BJ (cell line): Measurements from ENCODE around the gene EEF1G. TPM values are rescaled to one million over a fixed set of nuclear protein-coding genes. Genes with fewer than 3 reads are reported as not detected.
"Not testable (repeated sequence)": the region's sequence is repeated elsewhere in the genome, so short reads cannot be mapped to it uniquely, and the experiment has no call there.

ENCODE experiments used
- CTCF ChIA-PET: fragments of 350-600 bp; formaldehyde crosslinking; extraction: SDS; loops from one replicate; lab custom pipeline; 2021; ENCODE audit warnings: antibody characterized with exemption, inconsistent platforms; lab: Yijun Ruan, JAX
- POLR2A ChIA-PET: fragments of 300-600 bp; sonication (Branson Sonifier 250); formaldehyde crosslinking; extraction: SDS; loops from one replicate; lab custom pipeline; 2021; ENCODE audit warnings: antibody characterized with exemption; lab: Charles Lee
- DNase-seq: peaks from one replicate; pipeline ENCODE4 v3.0.0-alpha.2; 2011; ENCODE audit warnings: low read depth
- H3K27me3 ChIP-seq: 2 replicates; pipeline ENCODE4 v1.6.0; 2011; ENCODE audit warnings: low read length; ENCODE audit not compliant: control insufficient read depth, insufficient read depth
- H3K36me3 ChIP-seq: 2 replicates; pipeline ENCODE4 v1.5.1; 2011; ENCODE audit warnings: low read length; ENCODE audit not compliant: control insufficient read depth, insufficient read depth
- H3K4me3 ChIP-seq: 2 replicates; pipeline ENCODE4 v1.5.1; 2011; ENCODE audit warnings: low read depth, mild to moderate bottlenecking, control low read depth, low read length
- polyA plus RNA-seq: library from polyadenylated mRNA; depleted of rRNA; stranded (reverse); fragments of >200 nt; gene quantifications from 2 replicates; pipeline ENCODE4 v1.2.3, GENCODE V29; 2011
- TF ChIP-seq, protein P1 (sequence below): IDR thresholded peaks from 2 replicates; pipeline ENCODE4 v1.5.1; 2011; ENCODE audit warnings: low read depth, mild to moderate bottlenecking, control low read depth, inconsistent platforms, low read length, moderate library complexity; ENCODE audit not compliant: insufficient read depth

EEF1G gene
- polyA plus RNA-seq, 1 experiment = 2,459 TPM

DNA sequence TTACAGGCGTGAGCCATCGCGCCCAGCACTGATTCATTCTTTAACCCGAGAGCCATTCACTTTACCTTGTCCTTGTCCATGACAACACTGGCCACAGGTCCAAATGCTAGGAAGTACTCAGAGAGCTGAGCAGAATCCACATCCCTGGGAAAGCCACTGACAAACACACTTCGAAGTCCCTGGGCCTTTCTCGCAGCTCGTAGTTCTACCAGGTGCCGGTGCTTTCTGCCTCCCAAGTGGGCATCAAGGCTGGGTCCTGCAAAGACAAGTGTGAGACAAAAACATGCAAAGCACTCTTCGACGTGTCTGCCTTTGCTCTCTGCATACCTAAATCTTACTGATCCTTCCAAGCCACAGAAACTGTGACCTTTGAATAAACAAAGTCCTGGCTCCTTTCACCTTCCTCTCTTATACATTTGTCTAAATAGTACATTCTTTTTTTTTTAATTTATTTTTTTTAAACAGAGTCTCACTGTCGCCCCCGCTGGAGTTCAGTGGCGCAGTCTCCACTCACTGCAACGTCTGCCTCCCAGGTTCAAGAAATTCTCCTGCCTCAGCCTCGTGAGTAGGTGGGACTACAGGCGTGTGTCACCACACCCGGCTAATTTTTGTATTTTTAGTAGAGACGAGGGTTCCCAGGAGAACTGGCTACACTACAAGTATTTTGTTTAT, 15.4 kb upstream of the EEF1G start:
- POLR2A ChIA-PET = no interaction called here
- DNase-seq = no peak
- CTCF ChIA-PET = interaction anchor here (0.6 to 1.7 kb wide), 4 partner anchors 11 to 289 kb away, joined by 3 to 8 read pairs (median 4); no protein-coding TSS in a partner anchor
- TF ChIP-seq, protein P1, sequence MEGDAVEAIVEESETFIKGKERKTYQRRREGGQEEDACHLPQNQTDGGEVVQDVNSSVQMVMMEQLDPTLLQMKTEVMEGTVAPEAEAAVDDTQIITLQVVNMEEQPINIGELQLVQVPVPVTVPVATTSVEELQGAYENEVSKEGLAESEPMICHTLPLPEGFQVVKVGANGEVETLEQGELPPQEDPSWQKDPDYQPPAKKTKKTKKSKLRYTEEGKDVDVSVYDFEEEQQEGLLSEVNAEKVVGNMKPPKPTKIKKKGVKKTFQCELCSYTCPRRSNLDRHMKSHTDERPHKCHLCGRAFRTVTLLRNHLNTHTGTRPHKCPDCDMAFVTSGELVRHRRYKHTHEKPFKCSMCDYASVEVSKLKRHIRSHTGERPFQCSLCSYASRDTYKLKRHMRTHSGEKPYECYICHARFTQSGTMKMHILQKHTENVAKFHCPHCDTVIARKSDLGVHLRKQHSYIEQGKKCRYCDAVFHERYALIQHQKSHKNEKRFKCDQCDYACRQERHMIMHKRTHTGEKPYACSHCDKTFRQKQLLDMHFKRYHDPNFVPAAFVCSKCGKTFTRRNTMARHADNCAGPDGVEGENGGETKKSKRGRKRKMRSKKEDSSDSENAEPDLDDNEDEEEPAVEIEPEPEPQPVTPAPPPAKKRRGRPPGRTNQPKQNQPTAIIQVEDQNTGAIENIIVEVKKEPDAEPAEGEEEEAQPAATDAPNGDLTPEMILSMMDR = peak; percentile 39; the same call in 1 of the 2 replicates
- Histone ChIP-seq H3K4me3 (no peak overlapping the region), H3K36me3 (peaks cover 7% of the 10 kb centered on the region), H3K27me3 (no peaks in the 10 kb centered on the region)

DNA sequence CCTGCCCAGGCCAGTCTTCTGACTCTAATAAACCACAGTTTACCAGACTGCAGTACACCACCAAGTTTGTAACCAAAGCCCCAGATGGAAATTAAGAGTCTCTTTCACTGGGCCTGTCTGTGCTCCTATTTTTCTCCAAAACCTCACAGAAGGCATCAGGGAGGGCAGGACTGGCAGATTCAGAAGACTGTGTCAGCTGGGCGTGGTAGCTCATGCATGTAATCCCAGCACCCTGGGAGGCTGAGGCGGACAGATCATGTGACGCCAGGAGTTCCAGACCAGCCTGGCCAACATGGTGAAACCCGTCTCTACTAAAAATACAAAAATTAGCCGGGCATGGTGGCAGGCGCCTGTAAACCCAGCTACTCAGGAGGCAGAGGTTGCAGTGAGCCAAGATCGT, 11.7 kb upstream of the EEF1G start:
- ChIA-PET CTCF (interaction anchor here (0.7 to 1.1 kb wide), 3 partner anchors 11 to 191 kb away, joined by 3 to 4 read pairs (median 4); partner anchors contain the start of gene EEF1G), POLR2A (interaction anchor here (1.2 kb wide), 1 partner anchor 11 kb away, joined by 3 read pairs; the partner anchor contains the start of gene EEF1G)
- not testable (repeated sequence) for H3K4me3 ChIP-seq, H3K27me3 ChIP-seq, H3K36me3 ChIP-seq, DNase-seq

DNA sequence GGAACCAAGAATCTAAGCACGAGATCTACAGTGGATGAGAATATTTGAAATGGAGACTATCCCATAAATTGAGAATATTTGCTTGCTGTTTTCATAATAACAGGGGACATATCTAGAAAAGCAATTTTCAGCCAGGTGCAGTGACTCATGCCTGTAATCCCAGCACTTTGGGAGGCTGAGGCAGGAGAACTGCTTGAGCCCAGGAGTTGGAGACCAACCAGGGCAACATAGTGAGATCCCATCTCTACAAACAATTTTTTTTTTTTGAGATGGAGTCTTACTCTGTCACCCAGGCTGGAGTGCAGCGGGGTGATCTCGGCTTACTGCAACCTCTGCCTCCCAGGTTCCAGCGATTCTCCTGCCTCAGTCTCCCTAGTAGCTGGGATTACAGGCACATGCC, 8.0 kb upstream of the EEF1G start:
- CTCF ChIA-PET, POLR2A ChIA-PET, H3K36me3 ChIP-seq: not testable (repeated sequence)

DNA sequence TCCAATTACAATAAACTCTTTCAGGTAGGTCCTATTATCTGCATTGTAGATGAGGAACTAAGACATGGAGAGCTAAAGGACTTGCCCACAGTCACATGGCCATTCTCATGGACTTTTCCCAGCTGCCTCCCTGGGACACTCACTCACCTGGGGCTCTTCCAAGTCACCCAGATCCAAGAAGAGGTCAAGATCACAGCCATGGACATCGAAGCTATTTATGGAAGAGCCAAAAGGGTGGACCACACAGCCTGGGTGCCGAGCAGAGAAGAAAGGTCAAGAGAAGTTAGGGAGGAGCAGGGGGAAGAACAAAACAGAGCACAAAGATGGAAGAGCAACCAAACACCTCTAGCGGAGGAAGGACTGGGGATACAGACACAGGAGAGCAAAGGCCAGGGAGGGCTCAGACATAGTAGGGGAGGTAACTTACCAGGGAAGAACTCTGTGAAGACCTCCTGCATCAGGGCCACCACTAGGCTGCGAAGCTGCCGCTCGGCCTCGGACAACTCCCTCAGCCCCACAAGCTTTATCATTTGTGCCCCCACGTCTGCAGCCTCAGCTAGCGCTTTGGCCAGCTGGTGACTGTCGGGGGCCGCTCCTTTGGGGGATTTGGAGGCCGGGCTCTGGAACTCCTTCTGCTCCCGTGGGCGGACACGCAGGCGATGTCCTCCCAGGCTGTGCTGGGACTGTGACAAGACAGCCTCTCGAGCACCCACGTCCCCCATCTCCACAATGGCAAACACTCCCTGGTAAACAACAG, 7.4 kb upstream of the EEF1G start:
- peaks cover 9% of the 10 kb centered on the region for H3K36me3 ChIP-seq
- ChIA-PET POLR2A (no interaction called here), CTCF (interaction anchor here (1.0 kb wide), 1 partner anchor 157 kb away, joined by 4 read pairs; no protein-coding TSS in a partner anchor)
- no peak overlapping the region for H3K4me3 ChIP-seq
- TF ChIP-seq, protein P1 = no peak
- H3K27me3 ChIP-seq = no peaks in the 10 kb centered on the region
- no peak for DNase-seq

More for the DNA sequence above, 8.0 kb upstream of the EEF1G start:
- not testable (repeated sequence) for H3K4me3 ChIP-seq, H3K27me3 ChIP-seq, DNase-seq

DNA sequence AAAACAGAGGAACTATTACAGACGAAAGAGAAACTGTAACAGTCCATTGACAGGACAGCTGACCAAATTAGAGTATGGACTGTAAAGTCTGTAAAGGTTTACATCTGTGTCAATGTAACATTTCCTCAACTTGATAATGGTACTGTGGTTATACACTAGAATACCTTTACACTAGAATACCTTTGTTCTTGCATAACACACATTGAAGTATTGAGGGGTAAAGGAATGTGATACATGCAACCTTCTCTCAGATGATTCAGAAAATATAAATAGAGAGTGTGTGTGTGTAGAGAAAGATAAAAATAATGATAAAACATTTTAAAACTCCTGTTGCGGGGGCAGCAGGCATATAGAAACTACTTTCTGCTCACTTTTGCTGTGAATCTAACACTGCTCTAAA, 5.6 kb upstream of the EEF1G start:
- H3K36me3 ChIP-seq = peaks cover 12% of the 10 kb centered on the region
- CTCF ChIA-PET = interaction anchor here (0.6 to 1.4 kb wide), 3 partner anchors 18 to 185 kb away, joined by 3 to 6 read pairs (median 3); no protein-coding TSS in a partner anchor
- TF ChIP-seq, protein P1 = no peak
- no peak for DNase-seq
- H3K4me3 ChIP-seq = no peak overlapping the region
- H3K27me3 ChIP-seq = no peaks in the 10 kb centered on the region
- POLR2A ChIA-PET = no interaction called here

DNA sequence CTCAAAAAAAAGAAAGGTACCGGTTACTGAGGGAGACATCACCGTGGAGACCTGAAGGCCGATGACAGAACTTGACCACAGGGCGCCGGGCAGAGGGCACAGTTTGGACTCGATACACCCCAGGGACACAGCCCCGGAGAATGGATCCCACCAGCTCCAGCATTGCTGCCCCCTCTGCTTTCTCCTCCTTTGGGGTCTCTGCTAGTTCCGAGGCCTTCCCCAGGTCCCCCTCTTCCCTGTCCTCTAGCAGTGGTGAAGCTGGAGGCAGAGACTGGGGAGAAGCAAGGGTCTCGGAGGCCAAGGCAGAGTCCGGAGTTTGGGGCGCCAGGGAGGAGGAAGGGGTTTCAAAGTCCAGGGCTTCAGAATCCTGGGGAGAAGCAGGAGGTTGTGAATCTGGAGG, 4.8 kb upstream of the EEF1G start:
- ChIA-PET POLR2A (no interaction called here), CTCF (interaction anchor here (0.7 to 1.4 kb wide), 3 partner anchors 10 to 21 kb away, joined by 3 to 6 read pairs (median 5); no protein-coding TSS in a partner anchor)
- H3K36me3 ChIP-seq = peaks cover 12% of the 10 kb centered on the region
- H3K4me3 ChIP-seq = no peak overlapping the region
- TF ChIP-seq, protein P1 = no peak
- no peak for DNase-seq
- no peaks in the 10 kb centered on the region for H3K27me3 ChIP-seq
